NCI-H2171 (cell line): ENCODE results near the gene TMIGD2.
"Not testable (repeated sequence)": the region's sequence is repeated elsewhere in the genome, so short reads cannot be mapped to it uniquely, and the experiment has no call there.

Experiments
- DNase-seq: peaks from one replicate; lab custom pipeline; 2025; lab: John Stamatoyannopoulos, UW

The TMIGD2 gene

GRCh38 chr19:4302243-4302640 lies at the start of gene TMIGD2:
TSS of gene TMIGD2 (minus strand) at chr19:4302389. CDS start at chr19:4302385, 4 bp downstream.
- no peak for DNase-seq

DNA sequence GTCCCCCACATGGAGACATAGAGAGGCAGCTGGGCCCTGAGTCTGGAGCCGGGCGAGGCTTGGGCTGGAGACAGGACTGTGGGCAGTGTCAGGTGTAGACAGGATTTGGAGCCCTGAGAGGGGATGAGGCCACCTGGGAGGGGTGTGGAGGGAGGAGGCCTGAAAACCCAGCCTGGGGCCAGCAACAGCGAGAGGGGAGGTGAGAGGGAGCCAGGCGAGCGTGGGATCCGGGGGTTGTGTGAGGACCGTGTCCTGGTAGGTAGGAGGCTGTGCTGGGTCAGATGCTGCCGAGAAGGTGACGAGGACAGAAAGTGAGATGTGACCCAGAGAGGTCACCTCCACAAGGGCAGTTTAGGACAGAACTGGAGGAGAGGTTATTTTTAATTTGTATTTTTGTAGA lies 48.5 kb upstream of the TMIGD2 start:
- DNase-seq, result no peak

- DNase-seq, result no peak
These were observed 47.9 kb upstream of the TMIGD2 start for GRCh38 chr19:4350111-4350510.

GRCh38 chr19:4349225-4349624 lies 47.0 kb upstream of the TMIGD2 start:
- DNase-seq, result not testable (repeated sequence)

DNA sequence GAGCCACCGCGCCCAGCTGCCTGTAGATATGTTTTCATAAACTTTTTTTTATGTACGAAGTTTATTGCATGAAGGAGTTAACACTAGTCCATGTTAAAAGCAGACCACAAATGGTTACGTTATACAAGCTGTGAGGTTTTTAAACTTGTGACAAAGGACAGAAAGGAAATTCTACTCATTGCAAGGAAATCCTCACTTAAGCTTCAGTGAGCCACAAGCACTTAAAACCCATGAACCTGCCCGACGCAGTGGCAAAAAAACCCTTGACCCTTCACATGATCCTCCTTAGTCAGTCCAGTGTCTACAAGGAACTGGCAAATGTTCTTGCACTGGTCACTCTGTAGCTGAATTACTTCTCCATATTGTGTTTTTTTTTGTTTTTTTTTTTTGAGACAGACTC lies 45.3 kb upstream of the TMIGD2 start:
- no peak for DNase-seq

GRCh38 chr19:4346020-4346383 lies 43.8 kb upstream of the TMIGD2 start:
- no peak for DNase-seq

GRCh38 chr19:4345342-4346019 lies 43.3 kb upstream of the TMIGD2 start:
- DNase-seq, result no peak

DNA sequence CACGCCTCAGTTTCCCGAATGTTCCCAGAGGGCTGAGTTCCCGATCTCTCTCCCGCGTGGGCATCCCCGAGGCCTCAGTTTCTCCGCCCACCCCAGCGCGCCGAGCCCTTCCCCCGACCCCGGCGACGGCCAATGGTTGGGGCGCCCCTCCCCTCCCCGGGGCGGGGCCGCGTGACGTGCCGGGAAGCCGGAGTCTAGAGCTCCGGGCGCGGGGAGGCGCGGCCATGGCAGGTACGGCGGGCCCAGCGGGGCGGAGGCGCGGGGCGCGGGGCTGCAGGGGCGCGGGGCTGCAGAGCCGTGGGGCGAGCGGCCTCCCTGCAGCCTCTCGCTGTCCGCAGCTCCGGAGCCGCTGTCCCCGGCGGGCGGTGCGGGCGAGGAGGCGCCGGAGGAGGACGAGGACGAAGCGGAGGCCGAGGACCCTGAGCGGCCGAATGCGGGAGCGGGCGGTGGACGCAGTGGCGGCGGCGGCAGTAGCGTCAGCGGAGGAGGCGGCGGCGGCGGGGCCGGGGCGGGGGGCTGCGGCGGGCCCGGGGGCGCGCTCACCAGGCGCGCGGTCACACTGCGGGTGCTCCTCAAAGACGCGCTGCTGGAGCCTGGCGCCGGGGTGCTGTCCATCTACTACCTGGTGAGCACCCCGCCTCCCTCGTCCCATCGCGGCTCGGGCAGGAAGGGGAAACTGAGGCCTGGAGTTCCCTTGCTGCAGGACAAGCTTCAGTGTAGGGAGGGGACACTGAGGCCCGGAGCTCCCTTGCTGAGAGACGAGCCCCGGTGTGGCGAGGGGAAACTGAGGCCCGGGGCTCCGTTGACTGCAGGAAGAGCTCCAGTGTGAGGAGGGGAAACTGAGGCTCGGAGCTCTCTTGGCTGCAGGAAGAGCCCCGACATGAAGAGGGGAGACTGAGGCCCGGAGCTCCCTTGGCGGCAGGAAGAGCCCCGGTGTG lies 41.5 kb upstream of the TMIGD2 start, which contains the start of gene MPND:
MPND (plus strand) TSS at position 193 of the 938 bp plus-strand sequence; CDS start at position 225, 32 bp downstream.
- peak; percentile 97 for DNase-seq

GRCh38 chr19:4342615-4343369 lies 40.6 kb upstream of the TMIGD2 start:
- peak; percentile 100 for DNase-seq

DNA sequence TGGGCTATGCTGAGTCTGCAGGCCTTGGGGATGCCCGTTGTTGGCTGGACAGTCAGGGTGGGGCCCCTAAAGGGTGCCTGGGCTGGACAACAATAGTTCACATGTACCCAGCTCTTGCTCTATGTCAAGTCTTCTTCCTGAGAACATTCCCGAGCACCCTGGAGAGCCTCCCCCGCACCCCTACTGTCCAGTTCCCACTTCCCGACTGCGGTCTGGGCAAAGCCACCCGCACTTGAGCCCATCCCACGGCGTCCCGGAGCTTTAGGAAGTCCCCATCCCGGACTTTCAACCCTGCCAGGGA lies 40.1 kb upstream of the TMIGD2 start:
- DNase-seq, result no peak

GRCh38 chr19:4338441-4339355 lies 36.5 kb upstream of the TMIGD2 start, which contains the start of gene STAP2:
TSS of gene STAP2 (minus strand) at chr19:4338827. CDS start at chr19:4338753, 74 bp downstream.
- DNase-seq, result no peak

DNA sequence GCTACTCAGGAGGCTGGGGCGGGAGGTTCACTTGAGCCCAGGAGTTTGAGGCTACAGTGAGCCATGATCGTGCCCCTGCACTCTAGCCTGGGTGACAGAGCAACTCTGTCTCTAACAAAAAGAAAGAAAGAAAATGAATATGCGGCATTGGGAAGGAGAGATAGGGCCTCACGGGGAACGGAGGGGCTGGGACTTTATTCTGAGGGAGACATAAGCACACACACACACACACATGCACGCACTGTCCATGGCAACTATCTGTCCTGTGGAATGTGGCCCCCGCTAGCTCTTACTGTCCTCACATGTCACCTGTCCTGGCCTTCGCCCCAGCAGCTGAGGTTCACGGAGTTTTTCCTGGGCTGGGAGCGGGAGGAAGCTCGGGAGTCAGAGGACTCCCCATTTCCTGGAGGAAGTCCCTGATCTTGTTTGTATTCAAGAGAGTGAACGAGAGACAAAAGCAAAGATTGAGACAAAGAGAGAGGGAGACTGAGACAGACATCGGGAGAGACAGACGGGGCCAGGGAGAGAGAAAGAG lies 35.8 kb upstream of the TMIGD2 start:
- no peak for DNase-seq

GRCh38 chr19:4334929-4335570 lies 32.9 kb upstream of the TMIGD2 start:
- DNase-seq, result no peak

- no peak for DNase-seq
These were observed 27.7 kb upstream of the TMIGD2 start for GRCh38 chr19:4329858-4330257.

- peak; percentile 33 for DNase-seq
These were observed 26.9 kb upstream of the TMIGD2 start for GRCh38 chr19:4328991-4329681.

GRCh38 chr19:4328243-4328990 lies 26.2 kb upstream of the TMIGD2 start:
- DNase-seq, result peak; percentile 100

- DNase-seq, result no peak
These were observed 25.7 kb upstream of the TMIGD2 start for GRCh38 chr19:4327877-4328242.

- peak; percentile 79 for DNase-seq
These were observed 25.2 kb upstream of the TMIGD2 start for GRCh38 chr19:4327252-4327876.

GRCh38 chr19:4326837-4327251 lies 24.7 kb upstream of the TMIGD2 start:
- DNase-seq, result no peak
